ENCODE results near the gene PSMB3.

The PSMB3 gene

GRCh38 chr17:38752308-38753070, at the start of gene PSMB3:
Gene PSMB3 (plus strand): TSS chr17:38752741. CDS start chr17:38752827, 86 bp downstream.
- peak; percentile 99 for DNase-seq
- TF ChIP-seq POLR2A (IDR thresholded peaks at IDR 0.05; ENCODE audit: low read length), result peak; percentile 83
- no peak for TF ChIP-seq GATA1 (IDR thresholded peaks at IDR 0.05; ENCODE audit: low read depth, low read length)

- peak; percentile 70 to 75 for DNase-seq
These were observed 49.4 kb upstream of the PSMB3 start for GRCh38 chr17:38702916-38703741.

GRCh38 chr17:38703742-38704605, 48.6 kb upstream of the PSMB3 start:
- peak; percentile 67 to 72 for DNase-seq
- no peak for TF ChIP-seq GATA1 (IDR thresholded peaks at IDR 0.05; ENCODE audit: low read depth, low read length)
- TF ChIP-seq POLR2A (IDR thresholded peaks at IDR 0.05; ENCODE audit: low read length), result peak; percentile 40

More at GRCh38 chr17:38702916-38703741, 49.4 kb upstream of the PSMB3 start:
- TF ChIP-seq GATA1 (IDR thresholded peaks at IDR 0.05; ENCODE audit: low read depth, low read length) (no peak), POLR2A (IDR thresholded peaks at IDR 0.05; ENCODE audit: low read length) (no peak)

- TF ChIP-seq GATA1 (IDR thresholded peaks at IDR 0.05; ENCODE audit: low read depth, low read length), result no peak
- peak; percentile 42 for TF ChIP-seq POLR2A (IDR thresholded peaks at IDR 0.05; ENCODE audit: low read length)
- peak; percentile 83 to 90 for DNase-seq
These were observed 47.7 kb upstream of the PSMB3 start, which contains the start of gene MLLT6 for GRCh38 chr17:38704606-38705522. Gene MLLT6 (plus strand): TSS chr17:38705273. CDS start chr17:38705633, 360 bp downstream.

GRCh38 chr17:38705523-38705802, 47.1 kb upstream of the PSMB3 start:
- no peak for TF ChIP-seq GATA1 (IDR thresholded peaks at IDR 0.05; ENCODE audit: low read depth, low read length)
- TF ChIP-seq POLR2A (IDR thresholded peaks at IDR 0.05; ENCODE audit: low read length), result no peak

GRCh38 chr17:38705803-38706504, 46.6 kb upstream of the PSMB3 start:
- no peak for TF ChIP-seq GATA1 (IDR thresholded peaks at IDR 0.05; ENCODE audit: low read depth, low read length)
- DNase-seq, result no peak

More at GRCh38 chr17:38705523-38705802, 47.1 kb upstream of the PSMB3 start:
- DNase-seq, result peak; percentile 50 to 57

- peak; percentile 25 to 32 for DNase-seq
These were observed 45.9 kb upstream of the PSMB3 start for GRCh38 chr17:38706505-38707216.

GRCh38 chr17:38707678-38708351, 44.7 kb upstream of the PSMB3 start:
- no peak for DNase-seq
- TF ChIP-seq GATA1 (IDR thresholded peaks at IDR 0.05; ENCODE audit: low read depth, low read length) (no peak), POLR2A (IDR thresholded peaks at IDR 0.05; ENCODE audit: low read length) (no peak)

More at GRCh38 chr17:38706505-38707216, 45.9 kb upstream of the PSMB3 start:
- TF ChIP-seq POLR2A (IDR thresholded peaks at IDR 0.05; ENCODE audit: low read length) (no peak), GATA1 (IDR thresholded peaks at IDR 0.05; ENCODE audit: low read depth, low read length) (no peak)

GRCh38 chr17:38709104-38709820, 43.3 kb upstream of the PSMB3 start:
- no peak for TF ChIP-seq GATA1 (IDR thresholded peaks at IDR 0.05; ENCODE audit: low read depth, low read length)
- TF ChIP-seq POLR2A (IDR thresholded peaks at IDR 0.05; ENCODE audit: low read length), result no peak
- DNase-seq, result no peak

GRCh38 chr17:38709864-38710603, 42.5 kb upstream of the PSMB3 start:
- DNase-seq, result no peak
- no peak for TF ChIP-seq GATA1 (IDR thresholded peaks at IDR 0.05; ENCODE audit: low read depth, low read length)
